Glutamatergic neuron (in vitro differentiated cells): Measurements from ENCODE around the gene RAB7B. TPM values are rescaled to one million over a fixed set of nuclear protein-coding genes. Genes with fewer than 3 reads are reported as not detected.
A peak's percentile ranks its signal among the peaks of the same experiment; 100 is the strongest.

Experiments used
- DNase-seq: peaks from one replicate; pipeline ENCODE4 v3.0.0; 2022
- H3K27ac Mint-ChIP-seq: one replicate; pipeline ENCODE4 v1.8.0; 2020; ENCODE audit warnings: mild to moderate bottlenecking, mixed read lengths, inconsistent platforms; ENCODE audit not compliant: unreplicated experiment
- H3K27me3 Mint-ChIP-seq: one replicate; pipeline ENCODE4 v1.8.0; 2020; ENCODE audit warnings: mild to moderate bottlenecking, moderate library complexity, mixed read lengths, inconsistent platforms; ENCODE audit not compliant: unreplicated experiment
- H3K36me3 Mint-ChIP-seq: one replicate; pipeline ENCODE4 v1.8.0; 2020; ENCODE audit warnings: mild to moderate bottlenecking, mixed read lengths, inconsistent platforms; ENCODE audit not compliant: unreplicated experiment
- H3K4me1 Mint-ChIP-seq: one replicate; pipeline ENCODE4 v1.8.0; 2020; ENCODE audit warnings: mild to moderate bottlenecking, low read depth, mixed read lengths, inconsistent platforms; ENCODE audit not compliant: unreplicated experiment
- H3K4me3 Mint-ChIP-seq: one replicate; pipeline ENCODE4 v1.8.0; 2020; ENCODE audit warnings: mild to moderate bottlenecking, mixed read lengths, inconsistent platforms; ENCODE audit not compliant: unreplicated experiment
- H3K9me3 Mint-ChIP-seq: one replicate; pipeline ENCODE4 v1.8.0; 2020; ENCODE audit warnings: mild to moderate bottlenecking, moderate library complexity, mixed read lengths, inconsistent platforms; ENCODE audit not compliant: unreplicated experiment
- CTCF ChIP-seq: fragments of 200-600 bp; sonication (generic); IDR thresholded peaks from one replicate; pipeline ENCODE4 v1.5.0; 2021; ENCODE audit not compliant: partially characterized antibody, unreplicated experiment
- total RNA-seq: library from RNA; stranded (reverse); fragmentation: NEBNext Ultra II Directional; extraction: Animal tissue kit (Norgen Biotek cat#: 25700); gene quantifications from one replicate; pipeline ENCODE4 v1.2.1, GENCODE V29; 2021; ENCODE audit not compliant: unreplicated experiment

RAB7B gene
- total RNA-seq, 1 donor from 2014 or later, result not detected

GRCh38 chr1:206037581-206037980 is 34.4 kb upstream of the RAB7B start:
- no peak for TF ChIP-seq CTCF
- H3K36me3 Mint-ChIP-seq, result no peaks in the 10 kb centered on the region
- H3K9me3 Mint-ChIP-seq, result no peaks in the 10 kb centered on the region
- H3K27ac Mint-ChIP-seq, result no peak overlapping the region
- H3K4me3 Mint-ChIP-seq, result no peak overlapping the region
- H3K27me3 Mint-ChIP-seq, result no peaks in the 10 kb centered on the region
- DNase-seq, result no peak
- no peaks in the 10 kb centered on the region for H3K4me1 Mint-ChIP-seq

- H3K9me3 Mint-ChIP-seq, result no peaks in the 10 kb centered on the region
- no peak for DNase-seq
- H3K4me3 Mint-ChIP-seq, result no peak overlapping the region
- H3K27ac Mint-ChIP-seq, result no peak overlapping the region
- no peaks in the 10 kb centered on the region for H3K36me3 Mint-ChIP-seq
- no peak for TF ChIP-seq CTCF
- no peaks in the 10 kb centered on the region for H3K4me1 Mint-ChIP-seq
- H3K27me3 Mint-ChIP-seq, result no peaks in the 10 kb centered on the region
Measured at GRCh38 chr1:206036663-206037455, 33.7 kb upstream of the RAB7B start.

GRCh38 chr1:206035027-206035426 is 31.8 kb upstream of the RAB7B start:
- no peak for DNase-seq
- TF ChIP-seq CTCF, result no peak

GRCh38 chr1:206032380-206033140 is 29.4 kb upstream of the RAB7B start:
- H3K4me1 Mint-ChIP-seq, result no peaks in the 10 kb centered on the region
- H3K9me3 Mint-ChIP-seq, result no peaks in the 10 kb centered on the region
- no peak for TF ChIP-seq CTCF
- no peaks in the 10 kb centered on the region for H3K36me3 Mint-ChIP-seq
- no peak overlapping the region for H3K4me3 Mint-ChIP-seq
- no peak overlapping the region for H3K27ac Mint-ChIP-seq
- H3K27me3 Mint-ChIP-seq, result no peaks in the 10 kb centered on the region
- DNase-seq, result no peak

More at GRCh38 chr1:206035027-206035426, 31.8 kb upstream of the RAB7B start:
- no peak overlapping the region for H3K27ac Mint-ChIP-seq
- H3K9me3 Mint-ChIP-seq, result no peaks in the 10 kb centered on the region
- no peaks in the 10 kb centered on the region for H3K27me3 Mint-ChIP-seq
- H3K4me1 Mint-ChIP-seq, result no peaks in the 10 kb centered on the region
- no peaks in the 10 kb centered on the region for H3K36me3 Mint-ChIP-seq
- H3K4me3 Mint-ChIP-seq, result no peak overlapping the region

GRCh38 chr1:206030714-206031113 is 27.5 kb upstream of the RAB7B start:
- no peak overlapping the region for H3K4me3 Mint-ChIP-seq
- no peaks in the 10 kb centered on the region for H3K36me3 Mint-ChIP-seq
- peak; percentile 68 for DNase-seq
- peak; percentile 62 for TF ChIP-seq CTCF
- no peak overlapping the region for H3K27ac Mint-ChIP-seq
- no peaks in the 10 kb centered on the region for H3K4me1 Mint-ChIP-seq
- H3K27me3 Mint-ChIP-seq, result no peaks in the 10 kb centered on the region
- H3K9me3 Mint-ChIP-seq, result no peaks in the 10 kb centered on the region
